A204.1 (cell line): Measurements from ENCODE around the gene EML6.

ENCODE experiments used
- FAIRE-seq: peaks from 2 replicates; lab custom pipeline; 2012; peaks lifted over from hg19 to GRCh38; lab: Jason Lieb, UNC

The EML6 gene

DNA sequence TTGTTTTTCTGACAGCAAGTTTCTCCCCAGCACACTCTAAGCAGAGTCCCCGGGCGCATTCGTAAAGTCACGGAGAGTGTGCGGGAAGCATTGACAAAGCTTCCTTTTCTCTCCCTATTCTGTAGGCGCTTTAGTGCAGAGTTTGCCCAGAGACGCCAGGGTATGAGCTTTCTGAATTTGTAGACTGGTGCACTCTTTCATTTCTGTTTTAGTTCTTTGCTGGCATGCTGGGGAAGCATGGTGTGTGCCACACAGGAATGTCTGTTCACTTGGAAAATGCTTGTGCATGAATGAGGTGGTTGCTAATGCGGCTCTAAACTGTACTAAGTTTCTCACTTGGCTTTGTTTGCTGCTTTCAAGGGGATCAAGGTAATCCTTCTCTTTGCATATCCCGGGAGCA, 224.2 kb downstream of the EML6 start:
- FAIRE-seq, result no peak

DNA sequence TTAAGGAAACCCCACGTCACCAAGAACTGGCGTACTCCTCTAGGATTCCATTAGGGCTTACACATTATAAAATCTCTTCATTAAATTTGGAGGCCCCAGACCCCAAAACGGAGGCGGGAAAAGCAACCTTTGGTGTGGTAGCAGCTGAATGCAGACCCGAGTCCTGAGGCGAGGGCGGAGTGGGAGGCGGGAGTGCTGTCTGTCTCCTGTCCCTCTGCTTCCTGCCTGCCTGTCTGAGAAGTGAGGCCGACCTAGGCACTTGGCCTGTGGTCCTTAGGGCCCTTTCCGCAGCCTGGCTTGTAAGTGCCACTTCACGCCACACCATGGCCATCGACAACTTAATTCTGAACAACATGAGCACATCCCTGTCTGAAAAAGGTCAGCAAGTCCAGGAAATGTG, 224.7 kb downstream of the EML6 start:
- FAIRE-seq, result no peak

DNA sequence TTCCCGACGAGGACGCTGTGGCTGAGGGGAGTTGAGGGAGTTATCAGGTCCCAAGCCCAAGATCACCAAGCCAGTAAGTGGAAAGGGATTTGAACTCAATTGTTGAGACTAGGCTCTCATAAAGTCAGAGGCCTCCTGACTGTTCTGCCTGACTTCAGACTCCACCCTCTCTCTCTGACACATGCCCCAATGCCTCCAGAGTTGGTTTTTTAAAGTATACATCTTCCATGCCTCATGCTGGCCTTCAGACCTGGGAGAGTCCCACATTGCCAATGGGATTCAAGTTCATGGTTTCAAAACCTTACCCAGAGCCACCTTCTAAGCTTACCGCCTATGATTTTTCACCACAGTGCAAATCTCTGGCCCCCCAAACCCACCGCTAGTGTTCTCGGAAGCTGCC, 226.0 kb downstream of the EML6 start:
- FAIRE-seq, result no peak

DNA sequence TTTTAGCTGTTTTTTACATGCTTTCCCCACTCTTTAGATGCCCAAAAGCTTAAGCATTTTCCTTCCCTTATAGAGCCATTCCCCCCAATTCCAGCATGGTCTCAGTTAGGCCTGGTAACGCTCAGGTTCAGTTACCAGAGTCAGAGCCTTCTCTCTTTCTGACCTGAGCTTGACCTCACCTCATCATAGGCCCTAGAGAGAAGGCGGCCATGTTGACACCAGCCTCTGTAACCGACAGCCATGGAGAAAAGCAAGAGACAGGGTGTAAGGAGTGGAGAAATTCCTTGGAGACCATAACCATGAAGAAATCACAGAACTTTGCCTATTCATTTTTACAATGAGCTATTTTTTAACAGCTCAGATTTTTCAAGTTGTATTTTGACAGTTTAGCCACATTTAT, 227.3 kb downstream of the EML6 start:
- no peak for FAIRE-seq

DNA sequence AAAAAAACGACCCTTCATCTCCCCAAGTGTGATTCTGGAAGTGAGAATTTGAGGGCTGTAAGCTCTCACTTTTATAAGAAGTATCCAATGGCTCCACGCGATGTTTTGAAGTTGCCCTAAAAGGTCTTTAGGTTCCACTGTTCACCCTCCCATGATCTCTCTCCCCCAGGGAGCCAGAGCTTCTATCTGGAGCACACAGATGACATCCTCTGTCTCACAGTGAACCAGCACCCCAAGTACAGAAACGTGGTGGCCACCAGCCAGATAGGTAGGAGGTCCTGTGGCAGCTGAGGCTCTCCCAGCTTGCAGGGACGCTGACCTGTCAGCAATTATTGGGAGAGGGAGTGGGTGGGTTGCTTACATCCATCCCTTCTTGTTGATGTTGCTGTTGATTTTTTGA, 229.0 kb downstream of the EML6 start:
- FAIRE-seq, result no peak

DNA sequence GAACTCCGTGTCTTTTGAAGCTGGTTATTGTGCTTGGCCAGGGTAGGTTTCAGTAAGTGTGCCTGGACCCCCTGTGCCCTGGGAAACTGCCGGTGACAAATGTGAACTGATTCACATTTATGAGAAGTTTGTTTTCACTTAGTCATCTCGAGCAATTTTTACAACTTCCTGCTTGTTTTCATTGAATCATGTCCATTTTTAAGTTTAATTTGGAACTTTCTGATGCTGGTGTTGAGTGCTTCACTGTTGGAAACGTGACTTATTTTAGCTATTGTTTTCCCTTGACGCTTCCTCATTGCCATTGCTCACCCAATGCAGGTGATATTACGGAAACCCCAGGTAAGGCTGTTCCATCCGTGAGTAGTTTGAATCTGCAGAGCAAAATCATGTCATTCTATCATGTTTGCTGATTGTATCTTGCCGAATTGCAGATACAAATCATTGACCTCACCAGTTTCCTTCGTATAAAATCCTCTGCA, 229.6 kb downstream of the EML6 start:
- FAIRE-seq, result no peak

DNA sequence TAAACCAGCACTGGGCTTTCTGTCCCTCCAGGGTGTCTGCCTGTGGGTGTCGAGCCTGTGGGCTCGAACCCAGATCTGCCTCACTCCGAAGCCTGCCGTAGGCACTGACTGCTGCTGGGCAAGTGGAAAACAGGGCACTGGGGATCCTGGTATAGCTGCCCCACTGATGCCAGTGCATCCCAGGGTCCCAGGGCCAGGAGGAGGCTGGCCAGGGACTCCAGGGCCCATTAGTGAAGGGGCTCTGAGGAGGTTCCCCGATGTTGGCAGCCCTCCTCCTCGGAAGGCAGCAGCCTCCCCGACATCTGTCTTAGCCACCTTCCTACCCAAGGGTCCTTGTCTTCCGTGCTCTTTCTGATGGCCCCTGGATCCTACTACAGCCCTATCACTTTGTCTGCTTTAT, 230.7 kb downstream of the EML6 start:
- FAIRE-seq, result no peak

DNA sequence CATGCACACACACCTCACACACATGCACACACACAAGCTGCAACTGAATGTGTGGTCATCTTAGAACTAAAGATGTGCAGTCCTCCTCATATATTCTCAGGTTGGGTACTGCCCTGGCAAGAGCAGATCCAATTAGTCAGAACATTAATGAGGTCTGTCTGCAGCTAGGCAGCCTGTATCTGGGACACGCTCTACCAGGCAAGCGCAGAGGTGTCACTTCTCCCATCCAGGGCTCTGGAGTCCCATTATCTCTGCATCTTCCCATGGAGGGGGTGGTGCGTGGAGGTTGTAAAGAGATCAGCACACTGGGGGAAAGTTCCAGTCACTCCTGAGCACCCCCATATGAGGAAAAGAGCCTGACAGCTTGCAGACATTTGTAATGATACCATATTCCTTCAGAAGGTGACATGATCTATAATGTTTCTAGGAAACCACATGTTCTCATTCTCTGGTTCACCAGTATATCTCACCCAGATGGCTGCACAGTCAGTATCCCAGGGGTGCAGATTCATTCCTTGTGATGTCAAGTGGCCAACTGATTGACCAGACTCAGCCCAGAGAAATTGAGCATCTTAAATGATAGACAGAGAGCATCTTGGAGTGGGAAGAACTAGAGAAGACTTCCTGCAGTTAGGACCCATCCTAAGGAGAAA, 231.4 kb downstream of the EML6 start:
- no peak for FAIRE-seq

DNA sequence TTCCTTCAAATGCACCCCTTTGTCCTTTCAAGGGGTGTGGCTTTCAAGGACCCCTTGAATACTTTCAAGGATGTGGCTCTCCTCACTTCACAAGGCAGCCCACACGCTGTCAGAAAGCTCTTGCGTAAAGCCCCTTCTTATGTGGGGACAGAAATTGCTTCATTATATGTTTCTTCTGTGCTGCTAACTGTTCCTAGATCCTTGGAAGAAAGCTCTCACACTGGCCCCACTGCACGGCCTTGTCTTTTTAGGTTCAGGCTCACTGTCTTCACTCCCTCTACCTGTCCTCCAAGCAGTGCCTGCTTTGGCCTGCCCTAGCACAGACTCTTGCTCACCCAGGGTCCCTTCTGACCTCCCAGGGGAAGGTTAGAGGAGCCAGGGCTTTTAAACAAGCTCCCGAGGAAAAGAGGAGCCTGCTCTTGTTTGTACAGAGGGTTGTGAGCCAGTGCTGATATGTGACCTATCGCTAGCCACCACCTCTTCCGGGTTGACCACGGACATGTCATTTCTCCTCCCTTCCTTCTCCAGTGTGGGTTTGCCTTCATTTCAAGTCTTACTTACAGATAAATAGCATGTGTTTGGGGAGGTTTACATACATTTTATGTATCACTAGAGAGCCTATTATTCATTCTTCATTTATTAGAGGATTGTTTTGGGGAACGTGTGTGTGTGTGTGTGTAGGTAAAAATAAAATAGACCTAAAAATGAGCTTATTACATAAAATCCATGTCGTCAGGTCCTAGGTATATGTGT, 232.1 kb downstream of the EML6 start:
- no peak for FAIRE-seq

DNA sequence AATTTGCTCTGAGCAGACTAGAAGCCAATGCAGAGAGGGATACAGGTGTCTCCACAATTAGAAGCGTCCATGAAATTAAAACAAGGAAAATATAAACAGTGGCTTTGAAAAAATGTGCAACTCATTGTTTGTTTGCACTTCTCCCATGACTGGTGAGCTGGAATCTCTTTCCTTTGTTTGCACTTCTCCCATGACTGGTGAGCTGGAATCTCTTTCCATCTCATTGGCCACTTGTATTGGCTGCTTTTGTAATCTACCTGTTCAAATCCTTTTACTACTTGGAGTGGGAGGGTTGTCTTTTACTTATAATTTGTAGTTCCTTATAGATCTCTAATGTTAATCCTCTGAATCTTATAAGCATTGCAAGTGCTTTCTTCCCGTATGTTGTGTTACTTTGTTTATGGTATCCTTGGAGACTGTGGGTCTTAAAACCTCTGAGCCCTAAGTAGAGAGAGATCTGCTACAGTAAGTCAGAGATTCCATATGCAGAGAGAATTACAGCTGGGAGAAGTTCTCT, 232.7 kb downstream of the EML6 start:
- FAIRE-seq, result no peak

DNA sequence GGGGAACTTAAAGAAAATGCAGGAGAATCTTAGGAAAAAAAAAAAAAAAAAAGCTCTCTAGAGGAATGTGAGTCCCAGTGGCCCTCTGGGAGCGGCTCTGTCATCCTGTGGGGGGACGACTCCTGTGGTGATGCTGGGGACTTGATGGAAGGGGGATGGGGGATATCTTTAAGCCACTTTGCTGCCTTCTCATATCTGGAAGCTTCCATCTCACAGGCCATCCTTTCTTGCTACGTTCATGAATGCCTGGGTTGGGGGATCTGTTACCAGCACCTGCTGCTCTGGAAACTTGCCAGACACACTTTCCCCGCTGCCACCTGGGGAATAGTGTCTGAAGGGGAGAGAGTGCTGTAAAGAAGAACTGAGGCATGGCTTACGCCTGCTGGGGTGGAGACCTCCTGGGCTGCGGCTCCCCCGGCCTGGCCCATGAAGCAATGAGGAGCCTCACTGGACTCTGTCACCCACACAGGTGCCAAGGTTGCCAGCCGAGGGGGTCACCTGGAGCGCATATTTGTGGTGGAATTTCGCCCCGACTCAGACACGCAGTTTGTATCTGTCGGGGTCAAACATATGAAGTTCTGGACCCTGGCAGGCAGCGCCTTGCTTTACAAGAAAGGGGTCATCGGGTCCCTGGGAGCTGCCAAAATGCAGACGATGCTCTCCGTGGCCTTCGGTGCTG, 234.0 kb downstream of the EML6 start:
- FAIRE-seq, result no peak

DNA sequence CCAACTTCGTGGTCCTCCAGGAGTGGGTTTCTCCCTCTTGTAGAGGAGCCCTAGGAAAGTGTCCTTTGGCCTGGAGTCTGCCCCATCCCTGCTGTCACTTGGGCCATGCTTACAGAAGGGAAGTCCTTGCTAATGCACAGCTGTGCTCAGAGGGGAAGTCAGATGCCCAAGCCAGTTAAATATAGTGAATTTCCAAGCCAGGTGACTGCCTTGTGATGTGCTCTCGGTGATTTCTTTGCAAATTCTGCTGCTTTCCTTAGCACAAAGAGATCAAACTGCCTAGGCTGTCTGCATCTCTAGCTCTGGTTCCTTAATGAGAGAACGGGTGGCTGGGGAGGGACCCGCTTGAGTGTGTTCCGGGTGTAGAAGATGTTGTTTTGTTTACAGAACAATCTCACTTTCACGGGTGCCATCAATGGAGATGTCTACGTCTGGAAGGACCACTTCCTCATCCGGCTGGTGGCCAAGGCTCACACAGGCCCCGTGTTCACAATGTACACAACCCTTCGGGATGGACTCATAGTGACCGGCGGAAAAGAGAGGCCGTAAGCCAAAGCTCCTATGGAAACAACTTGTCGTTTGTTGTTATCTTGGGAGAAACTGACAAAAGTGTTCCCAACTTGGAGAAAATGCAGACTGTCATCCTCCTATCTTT, 235.4 kb downstream of the EML6 start:
- no peak for FAIRE-seq

DNA sequence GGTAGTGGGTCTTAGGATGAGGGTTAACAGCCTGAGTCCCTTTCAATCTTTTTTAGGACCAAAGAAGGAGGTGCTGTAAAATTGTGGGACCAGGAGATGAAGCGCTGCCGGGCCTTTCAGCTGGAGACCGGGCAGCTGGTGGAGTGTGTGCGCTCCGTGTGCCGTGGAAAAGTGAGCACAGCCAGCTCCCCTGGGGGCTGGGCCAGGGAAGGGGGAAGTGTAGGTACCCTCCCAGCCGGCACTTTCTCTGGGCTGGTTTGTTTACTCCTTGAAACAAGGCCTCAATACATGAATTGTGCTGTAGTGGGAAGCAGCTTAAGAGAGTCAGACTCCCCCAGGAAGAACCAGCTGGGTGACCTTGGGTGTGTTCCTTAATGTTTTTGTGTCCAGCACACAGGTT, 236.7 kb downstream of the EML6 start:
- FAIRE-seq, result no peak

DNA sequence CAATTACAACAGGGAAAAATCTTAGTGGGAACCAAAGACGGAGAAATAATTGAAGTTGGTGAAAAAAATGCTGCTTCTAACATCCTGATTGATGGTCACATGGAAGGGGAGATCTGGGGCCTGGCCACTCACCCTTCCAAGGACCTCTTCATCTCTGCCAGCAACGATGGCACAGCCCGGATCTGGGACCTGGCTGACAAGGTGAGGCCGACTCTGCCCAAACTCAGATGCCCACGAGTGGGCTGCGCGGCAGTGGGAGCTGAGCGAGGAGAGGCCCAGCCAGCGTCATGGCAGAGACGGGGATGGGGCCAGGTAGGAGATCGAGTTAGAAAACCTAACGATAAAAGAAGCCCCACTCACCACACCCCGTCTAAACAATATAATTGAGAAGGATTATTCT, 239.0 kb downstream of the EML6 start:
- FAIRE-seq, result no peak

DNA sequence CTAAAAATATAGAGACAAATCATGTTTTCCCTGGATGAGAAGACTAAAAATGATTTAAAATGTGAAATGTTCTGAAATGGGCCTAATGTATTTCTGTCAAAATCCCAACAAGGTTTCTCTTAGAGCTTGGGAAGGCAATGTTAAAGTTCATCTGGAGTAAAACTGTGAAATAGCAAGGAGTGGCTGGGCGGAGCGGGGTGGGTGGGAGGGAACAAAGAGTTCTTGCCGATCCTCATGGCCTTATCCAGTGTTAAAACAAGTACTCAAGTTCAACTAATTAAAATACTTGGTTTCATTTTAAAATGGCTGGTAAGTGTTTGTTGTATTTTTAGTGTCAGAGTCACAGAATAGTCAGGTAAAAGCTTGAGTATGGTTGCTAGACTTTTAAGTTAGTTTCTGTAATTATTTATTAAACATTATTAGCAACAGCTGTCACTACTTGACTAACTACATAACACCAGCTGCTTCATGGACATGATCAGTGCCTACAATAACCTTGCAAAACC, 239.5 kb downstream of the EML6 start:
- no peak for FAIRE-seq

DNA sequence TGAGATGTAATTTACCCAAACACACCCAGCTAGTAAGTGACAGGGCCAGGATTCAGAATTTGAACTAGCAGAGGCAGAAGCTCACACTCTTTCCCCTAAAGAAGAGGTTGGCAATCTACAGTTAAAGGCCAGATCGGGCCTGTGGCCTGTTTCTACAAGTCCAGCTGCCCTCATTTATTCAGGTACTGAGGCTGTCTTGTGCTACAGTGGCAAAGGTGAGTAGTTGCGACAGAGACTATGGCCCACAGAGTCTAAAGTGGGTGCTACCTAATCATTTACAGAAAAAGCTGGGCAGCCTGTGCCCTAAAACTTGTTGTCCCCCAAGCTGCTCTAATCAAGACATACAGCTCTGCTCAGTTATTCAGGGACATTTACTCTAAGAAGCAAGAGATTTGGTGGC, 240.0 kb downstream of the EML6 start:
- FAIRE-seq, result no peak

DNA sequence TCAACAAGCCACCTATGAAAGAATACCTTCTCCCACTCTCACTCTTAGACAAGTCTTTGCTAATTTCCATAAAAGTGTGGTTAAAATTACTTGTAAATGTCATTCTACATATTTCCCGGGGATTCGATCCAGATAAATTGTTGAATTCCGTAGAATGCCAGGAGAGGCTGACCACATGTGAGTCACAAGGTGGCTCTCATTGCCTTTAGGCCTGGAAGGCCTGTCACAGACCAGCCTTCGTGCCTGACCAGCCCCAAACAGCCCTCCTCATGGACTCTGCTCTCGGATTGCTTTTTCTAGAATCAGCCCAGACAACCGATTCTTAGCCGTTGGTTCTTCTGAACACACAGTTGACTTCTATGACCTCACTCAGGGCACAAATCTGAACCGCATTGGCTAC, 240.8 kb downstream of the EML6 start:
- no peak for FAIRE-seq

DNA sequence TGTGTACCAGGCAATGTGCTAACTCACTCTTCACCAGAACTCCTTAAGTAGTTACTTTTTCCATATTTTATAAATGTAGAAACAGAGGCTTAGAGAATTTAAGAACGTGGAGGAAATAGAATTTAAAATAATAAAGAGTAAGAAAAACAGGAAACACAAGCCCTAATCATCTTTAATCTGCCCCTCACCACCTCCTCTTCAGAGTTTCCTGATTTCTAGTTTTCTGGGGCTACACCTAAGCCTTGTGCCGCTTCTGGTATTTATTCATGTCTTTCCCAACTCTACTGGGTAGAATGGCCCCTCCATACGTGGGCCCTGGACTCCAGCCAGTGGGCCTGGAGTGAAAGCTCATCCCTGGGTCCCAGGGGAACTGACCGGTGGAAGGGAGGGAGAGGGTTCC, 241.4 kb downstream of the EML6 start:
- no peak for FAIRE-seq

DNA sequence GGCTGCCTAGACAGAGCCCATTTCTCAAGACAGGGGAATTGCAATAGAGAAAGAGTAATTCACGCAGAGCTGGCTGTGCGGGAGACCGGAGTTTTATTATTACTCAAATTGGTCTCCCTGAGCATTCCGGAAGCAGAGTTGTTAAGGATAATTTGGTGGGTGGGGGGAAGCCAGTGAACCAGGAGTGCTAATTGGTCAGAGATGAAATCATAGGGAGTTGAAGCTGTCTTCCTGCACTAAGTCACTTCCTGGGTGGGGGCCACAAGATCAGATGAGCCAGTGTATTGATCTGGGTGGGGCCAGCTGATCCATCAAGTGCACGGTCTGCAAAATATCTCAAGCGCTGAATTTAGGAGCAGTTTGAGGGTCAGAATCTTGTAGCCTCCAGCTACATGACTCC, 242.0 kb downstream of the EML6 start:
- no peak for FAIRE-seq

DNA sequence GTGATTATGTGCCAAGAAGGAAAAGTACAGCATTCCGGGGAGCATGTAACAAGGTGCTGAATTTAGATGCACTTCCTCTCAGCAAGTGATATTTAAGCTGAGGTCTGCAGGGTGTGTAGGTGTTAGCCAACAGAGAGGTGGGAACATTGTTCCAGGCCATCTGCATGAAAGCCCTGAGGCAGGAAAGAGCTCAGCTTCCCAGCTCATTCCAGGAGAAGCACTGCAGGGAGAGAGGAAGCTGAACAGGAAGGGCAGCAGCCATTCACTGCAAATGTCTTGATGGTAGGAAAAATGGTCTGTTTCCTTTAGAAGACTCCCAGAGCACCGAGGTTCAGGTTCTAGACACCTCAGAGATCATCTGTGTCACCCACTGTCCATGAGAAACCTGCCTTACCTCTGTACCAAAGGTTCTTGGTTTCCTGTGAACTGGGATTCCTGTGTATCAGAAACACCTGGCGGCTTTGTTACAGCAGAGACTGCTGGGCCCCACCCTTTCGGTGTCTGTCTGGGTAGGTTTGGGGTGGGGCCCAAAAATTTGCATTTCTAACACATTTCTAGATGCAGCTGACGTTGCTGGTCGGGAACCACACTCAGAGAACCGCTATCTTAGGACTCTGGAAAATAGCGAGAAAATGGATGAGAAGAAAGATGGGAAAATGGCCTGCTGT, 242.8 kb downstream of the EML6 start:
- FAIRE-seq, result no peak

DNA sequence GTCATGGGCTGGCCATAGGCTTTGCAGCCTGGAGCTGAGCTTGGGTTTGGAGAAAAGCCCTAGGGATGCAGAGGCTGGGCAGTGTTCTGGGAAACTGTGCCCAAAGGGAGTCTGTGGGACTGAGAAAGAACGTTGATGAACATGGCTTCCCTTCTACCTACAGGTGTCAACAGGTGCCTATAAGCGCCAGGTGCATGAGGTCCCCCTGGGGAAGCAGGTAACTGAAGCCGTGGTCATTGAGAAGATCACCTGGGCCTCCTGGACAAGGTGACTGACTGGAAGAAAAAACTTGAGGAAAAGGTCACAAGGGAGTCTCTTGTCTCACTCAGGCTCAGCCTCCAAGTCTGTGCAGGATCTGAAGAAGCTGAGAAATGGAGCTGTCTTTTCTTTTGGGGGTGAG, 243.4 kb downstream of the EML6 start:
- no peak for FAIRE-seq

DNA sequence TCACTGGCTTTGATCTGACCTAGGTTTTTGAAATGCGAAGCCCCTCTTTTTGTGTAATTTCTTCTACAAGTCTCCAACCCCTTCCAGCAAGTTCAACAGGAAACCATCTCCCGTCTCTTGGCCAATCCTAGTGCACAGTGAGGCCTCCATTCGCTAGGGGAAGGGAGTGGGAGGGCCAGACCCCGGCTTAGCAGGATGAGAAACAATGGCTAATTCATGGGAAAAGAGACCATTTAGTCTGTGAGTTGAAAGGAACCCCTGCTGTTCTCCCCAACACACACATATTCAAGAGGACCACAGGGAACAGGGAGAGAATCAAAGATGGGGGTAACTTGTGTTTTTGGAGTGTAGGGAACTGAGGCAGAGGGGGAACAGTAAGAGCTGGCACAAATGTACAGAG, 243.8 kb downstream of the EML6 start:
- no peak for FAIRE-seq
